Stimulated activated naive CD8-positive, alpha-beta T cell treated with anti-CD3 and anti-CD28 coated beads, Interleukin-15, Interleukin-2, amounts not matched to agents 100 ng/mL and 50 ng/mL, for 24 hours (primary cell): ENCODE measurements around the gene PCDHA8.
"Not testable (repeated sequence)": the region's sequence is repeated elsewhere in the genome, so short reads cannot be mapped to it uniquely, and the experiment has no call there.

Experiments
- H3K27ac Mint-ChIP-seq: one replicate; pipeline ENCODE4 v1.8.0; 2021; ENCODE audit warnings: mild to moderate bottlenecking, mixed read lengths
- H3K27me3 Mint-ChIP-seq: one replicate; pipeline ENCODE4 v1.8.0; 2021; ENCODE audit warnings: mixed read lengths
- H3K36me3 Mint-ChIP-seq: one replicate; pipeline ENCODE4 v1.8.0; 2021; ENCODE audit warnings: low read depth, mixed read lengths
- H3K4me1 Mint-ChIP-seq: one replicate; pipeline ENCODE4 v1.8.0; 2021; ENCODE audit warnings: low read depth, mixed read lengths
- H3K4me3 Mint-ChIP-seq: one replicate; pipeline ENCODE4 v1.8.0; 2021; ENCODE audit warnings: mild to moderate bottlenecking, mixed read lengths
- H3K9me3 Mint-ChIP-seq: one replicate; pipeline ENCODE4 v1.8.0; 2021; ENCODE audit warnings: mixed read lengths

The PCDHA8 gene, protein sequence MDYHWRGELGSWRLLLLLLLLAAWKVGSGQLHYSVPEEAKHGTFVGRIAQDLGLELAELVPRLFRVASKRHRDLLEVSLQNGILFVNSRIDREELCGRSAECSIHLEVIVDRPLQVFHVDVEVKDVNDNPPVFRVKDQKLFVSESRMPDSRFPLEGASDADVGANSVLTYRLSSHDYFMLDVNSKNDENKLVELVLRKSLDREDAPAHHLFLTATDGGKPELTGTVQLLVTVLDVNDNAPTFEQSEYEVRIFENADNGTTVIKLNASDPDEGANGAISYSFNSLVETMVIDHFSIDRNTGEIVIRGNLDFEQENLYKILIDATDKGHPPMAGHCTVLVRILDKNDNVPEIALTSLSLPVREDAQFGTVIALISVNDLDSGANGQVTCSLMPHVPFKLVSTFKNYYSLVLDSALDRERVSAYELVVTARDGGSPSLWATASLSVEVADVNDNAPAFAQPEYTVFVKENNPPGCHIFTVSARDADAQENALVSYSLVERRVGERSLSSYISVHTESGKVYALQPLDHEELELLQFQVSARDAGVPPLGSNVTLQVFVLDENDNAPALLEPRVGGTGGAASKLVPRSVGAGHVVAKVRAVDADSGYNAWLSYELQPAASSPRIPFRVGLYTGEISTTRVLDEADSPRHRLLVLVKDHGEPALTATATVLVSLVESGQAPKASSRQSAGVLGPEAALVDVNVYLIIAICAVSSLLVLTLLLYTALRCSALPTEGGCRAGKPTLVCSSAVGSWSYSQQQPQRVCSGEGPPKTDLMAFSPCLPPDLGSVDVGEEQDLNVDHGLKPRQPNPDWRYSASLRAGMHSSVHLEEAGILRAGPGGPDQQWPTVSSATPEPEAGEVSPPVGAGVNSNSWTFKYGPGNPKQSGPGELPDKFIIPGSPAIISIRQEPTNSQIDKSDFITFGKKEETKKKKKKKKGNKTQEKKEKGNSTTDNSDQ

DNA sequence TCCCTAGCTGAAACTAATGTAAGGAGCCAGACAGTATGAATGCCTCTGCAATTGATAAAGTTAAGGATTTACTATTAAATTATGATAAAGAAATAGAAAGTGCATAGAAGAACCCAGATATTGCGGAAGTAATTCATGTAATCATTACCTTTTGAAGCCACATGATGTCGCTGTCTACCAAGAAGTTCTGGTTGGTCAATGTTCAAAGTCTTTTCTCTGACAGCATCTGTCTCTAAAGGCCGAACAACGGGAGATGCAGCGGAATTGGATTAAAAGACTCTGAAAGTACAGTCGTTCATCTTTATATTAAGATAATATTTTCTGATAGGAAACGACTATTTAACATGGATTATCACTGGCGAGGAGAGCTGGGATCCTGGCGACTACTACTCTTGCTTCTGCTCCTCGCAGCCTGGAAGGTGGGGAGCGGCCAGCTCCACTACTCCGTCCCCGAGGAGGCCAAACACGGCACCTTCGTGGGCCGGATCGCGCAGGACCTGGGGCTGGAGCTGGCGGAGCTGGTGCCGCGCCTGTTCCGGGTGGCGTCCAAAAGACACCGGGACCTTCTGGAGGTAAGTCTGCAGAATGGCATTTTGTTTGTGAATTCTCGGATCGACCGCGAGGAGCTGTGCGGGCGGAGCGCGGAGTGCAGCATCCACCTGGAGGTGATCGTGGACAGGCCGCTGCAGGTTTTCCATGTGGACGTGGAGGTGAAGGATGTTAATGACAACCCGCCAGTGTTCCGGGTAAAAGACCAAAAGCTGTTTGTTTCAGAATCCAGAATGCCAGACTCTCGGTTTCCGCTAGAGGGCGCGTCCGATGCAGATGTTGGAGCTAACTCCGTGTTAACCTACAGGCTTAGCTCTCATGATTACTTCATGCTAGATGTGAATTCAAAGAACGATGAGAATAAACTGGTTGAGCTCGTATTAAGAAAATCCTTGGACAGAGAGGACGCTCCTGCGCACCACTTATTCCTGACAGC, at the start of gene PCDHA8:
TSS of gene PCDHA8 (plus strand) at position 210 of the 985 bp plus-strand sequence. CDS start at position 345, 135 bp downstream.
- H3K4me3 Mint-ChIP-seq: no peak within 1 kb of the TSS

DNA sequence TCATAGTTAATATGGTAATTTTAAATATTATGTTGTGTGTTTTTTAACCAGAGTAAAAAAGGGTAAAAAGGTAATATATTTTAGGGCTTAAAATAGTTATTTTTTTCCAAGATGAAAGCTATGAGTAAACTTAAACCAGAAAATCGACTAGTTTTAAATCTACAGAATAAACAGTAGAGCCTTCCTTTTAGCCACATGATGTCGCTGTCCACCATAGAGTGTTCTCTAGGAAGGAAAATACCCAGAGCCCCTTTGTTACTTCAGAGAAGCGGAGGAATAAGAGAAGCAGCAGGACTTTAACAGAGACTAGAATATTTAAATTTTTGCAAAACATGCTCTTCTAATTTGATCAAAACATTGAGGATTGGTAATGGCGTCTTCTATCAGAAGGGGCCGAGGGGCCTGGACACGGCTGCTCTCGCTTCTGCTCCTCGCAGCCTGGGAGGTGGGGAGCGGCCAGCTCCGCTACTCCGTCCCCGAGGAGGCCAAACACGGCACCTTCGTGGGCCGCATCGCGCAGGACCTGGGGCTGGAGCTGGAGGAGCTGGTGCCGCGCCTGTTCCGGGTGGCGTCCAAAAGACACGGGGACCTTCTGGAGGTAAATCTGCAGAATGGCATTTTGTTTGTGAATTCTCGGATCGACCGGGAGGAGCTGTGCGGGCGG, 46.3 kb upstream of the PCDHA8 start, which contains the start of gene PCDHA2:
TSS of gene PCDHA2 (plus strand) at position 258 of the 664 bp plus-strand sequence.
- Mint-ChIP-seq H3K27me3 (peaks cover 44% of the 10 kb centered on the region), H3K36me3 (peaks cover 11% of the 10 kb centered on the region), H3K27ac (no peak within 1 kb of the TSS), H3K9me3 (peaks cover 37% of the 10 kb centered on the region), H3K4me1 (no peaks in the 10 kb centered on the region), H3K4me3 (no peak within 1 kb of the TSS)

More for the DNA sequence above, at the start of gene PCDHA8:
- no peak within 1 kb of the TSS for H3K27ac Mint-ChIP-seq
- H3K9me3 Mint-ChIP-seq: peaks cover 15% of the 10 kb centered on the region
- peaks cover 34% of the 10 kb centered on the region for H3K27me3 Mint-ChIP-seq
- H3K36me3 Mint-ChIP-seq: peaks cover 4% of the 10 kb centered on the region
- H3K4me1 Mint-ChIP-seq: no peaks in the 10 kb centered on the region

DNA sequence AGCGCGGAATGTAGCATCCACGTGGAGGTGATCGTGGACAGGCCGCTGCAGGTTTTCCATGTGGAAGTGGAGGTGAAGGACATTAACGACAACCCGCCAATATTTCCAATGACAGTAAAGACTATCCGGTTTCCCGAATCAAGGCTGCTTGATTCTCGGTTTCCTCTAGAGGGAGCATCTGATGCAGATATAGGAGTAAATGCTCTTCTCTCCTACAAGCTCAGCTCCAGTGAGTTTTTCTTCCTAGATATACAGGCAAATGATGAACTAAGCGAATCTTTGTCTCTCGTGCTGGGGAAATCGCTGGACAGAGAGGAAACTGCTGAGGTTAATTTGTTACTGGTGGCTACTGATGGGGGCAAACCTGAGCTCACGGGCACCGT, 45.7 kb upstream of the PCDHA8 start:
- Mint-ChIP-seq H3K27me3 (peaks cover 48% of the 10 kb centered on the region), H3K27ac (no peak overlapping the region), H3K36me3 (peaks cover 15% of the 10 kb centered on the region), H3K4me1 (no peaks in the 10 kb centered on the region), H3K4me3 (no peak overlapping the region), H3K9me3 (peaks cover 39% of the 10 kb centered on the region)

DNA sequence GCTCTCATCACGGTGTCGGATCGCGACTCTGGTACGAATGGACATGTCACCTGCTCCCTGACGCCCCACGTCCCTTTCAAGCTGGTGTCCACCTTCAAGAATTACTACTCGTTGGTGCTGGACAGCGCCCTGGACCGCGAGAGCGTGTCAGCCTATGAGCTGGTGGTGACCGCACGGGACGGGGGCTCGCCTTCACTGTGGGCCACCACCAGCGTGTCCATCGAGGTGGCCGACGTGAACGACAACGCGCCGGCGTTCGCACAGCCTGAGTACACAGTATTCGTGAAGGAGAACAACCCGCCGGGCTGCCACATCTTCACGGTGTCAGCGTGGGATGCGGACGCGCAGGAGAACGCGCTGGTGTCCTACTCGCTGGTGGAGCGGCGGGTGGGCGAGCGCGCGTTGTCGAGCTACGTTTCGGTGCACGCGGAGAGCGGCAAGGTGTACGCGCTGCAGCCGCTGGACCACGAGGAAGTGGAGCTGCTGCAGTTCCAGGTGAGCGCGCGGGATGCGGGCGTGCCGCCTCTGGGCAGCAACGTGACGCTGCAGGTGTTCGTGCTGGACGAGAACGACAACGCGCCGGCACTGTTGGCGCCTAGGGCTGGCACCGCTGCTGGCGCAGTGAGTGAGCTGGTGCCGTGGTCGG, 44.8 kb upstream of the PCDHA8 start:
- H3K4me3 Mint-ChIP-seq: not testable (repeated sequence)
- H3K9me3 Mint-ChIP-seq: peaks cover 36% of the 10 kb centered on the region
- H3K27me3 Mint-ChIP-seq: peaks cover 53% of the 10 kb centered on the region

DNA sequence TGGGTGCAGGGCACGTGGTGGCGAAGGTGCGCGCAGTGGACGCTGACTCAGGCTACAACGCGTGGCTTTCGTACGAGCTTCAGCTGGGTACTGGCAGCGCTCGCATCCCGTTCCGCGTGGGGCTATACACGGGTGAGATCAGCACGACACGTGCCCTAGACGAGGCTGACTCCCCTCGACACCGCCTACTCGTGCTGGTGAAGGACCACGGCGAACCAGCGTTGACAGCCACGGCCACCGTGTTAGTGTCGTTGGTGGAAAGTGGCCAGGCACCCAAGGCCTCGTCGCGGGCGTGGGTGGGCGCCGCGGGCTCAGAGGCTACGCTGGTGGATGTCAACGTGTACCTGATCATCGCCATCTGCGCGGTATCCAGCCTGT, 44.3 kb upstream of the PCDHA8 start:
- Mint-ChIP-seq H3K4me1 (no peaks in the 10 kb centered on the region), H3K27ac (no peak overlapping the region), H3K9me3 (peaks cover 36% of the 10 kb centered on the region), H3K4me3 (no peak overlapping the region), H3K36me3 (peaks cover 21% of the 10 kb centered on the region), H3K27me3 (peaks cover 51% of the 10 kb centered on the region)

More for the DNA sequence above, 44.8 kb upstream of the PCDHA8 start:
- H3K27ac Mint-ChIP-seq, H3K4me1 Mint-ChIP-seq: not testable (repeated sequence)
- H3K36me3 Mint-ChIP-seq: peaks cover 18% of the 10 kb centered on the region

DNA sequence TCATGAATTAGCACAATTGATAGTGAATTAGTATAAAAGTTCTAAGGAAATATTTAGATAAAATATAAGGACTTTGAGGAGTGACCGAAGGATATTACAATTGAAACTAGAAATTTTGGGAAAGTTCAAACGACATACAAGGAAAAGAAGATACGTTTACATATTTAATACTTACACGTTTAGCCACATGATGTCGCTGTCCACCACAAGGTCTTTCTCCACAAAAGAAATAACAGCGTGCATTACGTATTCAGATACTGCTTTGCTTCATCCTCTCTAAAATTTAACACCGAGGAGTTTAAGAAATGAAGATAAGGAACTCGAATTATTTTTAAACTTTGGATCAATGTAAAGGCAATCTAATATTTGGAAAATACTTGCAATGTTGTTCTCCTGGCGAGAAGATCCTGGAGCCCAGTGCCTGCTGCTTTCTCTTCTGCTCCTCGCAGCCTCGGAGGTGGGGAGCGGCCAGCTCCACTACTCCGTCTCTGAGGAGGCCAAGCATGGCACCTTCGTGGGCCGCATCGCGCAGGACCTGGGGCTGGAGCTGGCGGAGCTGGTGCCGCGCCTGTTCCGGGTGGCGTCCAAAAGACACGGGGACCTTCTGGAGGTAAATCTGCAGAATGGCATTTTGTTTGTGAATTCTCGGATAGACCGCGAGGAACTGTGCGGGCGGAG, 40.0 kb upstream of the PCDHA8 start, which contains the start of gene PCDHA3:
TSS of gene PCDHA3 (plus strand) at position 242 of the 678 bp plus-strand sequence.
- Mint-ChIP-seq H3K27ac (no peak within 1 kb of the TSS), H3K27me3 (peaks cover 47% of the 10 kb centered on the region), H3K36me3 (peaks cover 16% of the 10 kb centered on the region), H3K4me1 (no peaks in the 10 kb centered on the region), H3K4me3 (no peak within 1 kb of the TSS), H3K9me3 (peaks cover 32% of the 10 kb centered on the region)

DNA sequence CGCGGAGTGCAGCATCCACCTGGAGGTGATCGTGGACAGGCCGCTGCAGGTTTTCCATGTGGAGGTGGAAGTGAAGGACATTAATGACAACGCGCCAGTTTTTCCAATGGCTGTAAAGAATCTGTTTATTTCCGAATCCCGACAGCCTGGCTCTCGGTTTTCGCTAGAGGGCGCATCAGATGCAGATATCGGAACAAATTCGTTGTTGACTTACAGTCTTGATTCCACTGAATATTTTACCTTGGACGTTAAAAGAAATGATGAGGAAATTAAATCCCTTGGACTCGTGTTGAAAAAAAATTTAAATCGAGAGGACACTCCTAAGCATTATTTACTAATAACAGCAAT, 39.5 kb upstream of the PCDHA8 start:
- Mint-ChIP-seq H3K36me3 (peaks cover 16% of the 10 kb centered on the region), H3K27ac (no peak overlapping the region), H3K27me3 (peaks cover 52% of the 10 kb centered on the region), H3K4me3 (no peak overlapping the region), H3K4me1 (no peaks in the 10 kb centered on the region), H3K9me3 (peaks cover 32% of the 10 kb centered on the region)

DNA sequence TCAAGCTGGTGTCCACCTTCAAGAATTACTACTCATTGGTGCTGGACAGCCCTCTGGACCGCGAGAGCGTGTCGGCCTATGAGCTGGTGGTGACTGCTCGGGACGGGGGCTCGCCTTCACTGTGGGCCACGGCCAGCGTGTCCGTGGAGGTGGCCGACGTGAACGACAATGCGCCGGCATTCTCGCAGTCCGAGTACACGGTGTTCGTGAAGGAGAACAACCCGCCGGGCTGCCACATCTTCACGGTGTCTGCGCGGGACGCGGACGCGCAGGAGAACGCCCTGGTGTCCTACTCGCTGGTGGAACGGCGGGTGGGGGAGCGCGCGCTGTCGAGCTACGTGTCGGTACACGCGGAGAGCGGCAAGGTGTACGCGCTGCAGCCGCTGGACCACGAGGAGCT, 38.6 kb upstream of the PCDHA8 start:
- H3K27ac Mint-ChIP-seq: not testable (repeated sequence)

DNA sequence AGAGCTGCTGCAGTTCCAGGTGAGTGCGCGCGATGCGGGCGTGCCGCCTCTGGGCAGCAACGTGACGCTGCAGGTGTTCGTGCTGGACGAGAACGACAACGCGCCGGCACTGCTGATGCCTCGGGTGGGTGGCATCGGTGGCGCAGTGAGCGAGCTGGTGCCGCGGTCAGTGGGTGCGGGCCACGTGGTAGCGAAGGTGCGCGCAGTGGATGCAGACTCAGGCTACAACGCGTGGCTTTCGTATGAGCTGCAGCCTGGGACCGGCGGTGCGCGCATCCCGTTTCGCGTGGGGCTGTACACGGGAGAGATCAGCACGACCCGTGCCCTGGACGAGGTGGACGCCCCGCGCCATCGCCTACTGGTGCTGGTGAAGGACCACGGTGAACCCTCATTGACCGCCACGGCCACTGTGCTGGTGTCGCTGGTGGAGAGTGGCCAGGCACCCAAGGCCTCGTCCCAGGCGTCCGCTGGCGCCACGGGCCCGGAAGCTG, 38.2 kb upstream of the PCDHA8 start:
- H3K27me3 Mint-ChIP-seq: peaks cover 62% of the 10 kb centered on the region
- H3K9me3 Mint-ChIP-seq: peaks cover 40% of the 10 kb centered on the region
- H3K36me3 Mint-ChIP-seq: peaks cover 20% of the 10 kb centered on the region
- no peak overlapping the region for H3K27ac Mint-ChIP-seq
- no peak overlapping the region for H3K4me3 Mint-ChIP-seq
- H3K4me1 Mint-ChIP-seq: no peaks in the 10 kb centered on the region

More for the DNA sequence above, 38.6 kb upstream of the PCDHA8 start:
- peaks cover 36% of the 10 kb centered on the region for H3K9me3 Mint-ChIP-seq
- H3K27me3 Mint-ChIP-seq: peaks cover 58% of the 10 kb centered on the region
- peaks cover 20% of the 10 kb centered on the region for H3K36me3 Mint-ChIP-seq
- H3K4me1 Mint-ChIP-seq, H3K4me3 Mint-ChIP-seq: not testable (repeated sequence)

DNA sequence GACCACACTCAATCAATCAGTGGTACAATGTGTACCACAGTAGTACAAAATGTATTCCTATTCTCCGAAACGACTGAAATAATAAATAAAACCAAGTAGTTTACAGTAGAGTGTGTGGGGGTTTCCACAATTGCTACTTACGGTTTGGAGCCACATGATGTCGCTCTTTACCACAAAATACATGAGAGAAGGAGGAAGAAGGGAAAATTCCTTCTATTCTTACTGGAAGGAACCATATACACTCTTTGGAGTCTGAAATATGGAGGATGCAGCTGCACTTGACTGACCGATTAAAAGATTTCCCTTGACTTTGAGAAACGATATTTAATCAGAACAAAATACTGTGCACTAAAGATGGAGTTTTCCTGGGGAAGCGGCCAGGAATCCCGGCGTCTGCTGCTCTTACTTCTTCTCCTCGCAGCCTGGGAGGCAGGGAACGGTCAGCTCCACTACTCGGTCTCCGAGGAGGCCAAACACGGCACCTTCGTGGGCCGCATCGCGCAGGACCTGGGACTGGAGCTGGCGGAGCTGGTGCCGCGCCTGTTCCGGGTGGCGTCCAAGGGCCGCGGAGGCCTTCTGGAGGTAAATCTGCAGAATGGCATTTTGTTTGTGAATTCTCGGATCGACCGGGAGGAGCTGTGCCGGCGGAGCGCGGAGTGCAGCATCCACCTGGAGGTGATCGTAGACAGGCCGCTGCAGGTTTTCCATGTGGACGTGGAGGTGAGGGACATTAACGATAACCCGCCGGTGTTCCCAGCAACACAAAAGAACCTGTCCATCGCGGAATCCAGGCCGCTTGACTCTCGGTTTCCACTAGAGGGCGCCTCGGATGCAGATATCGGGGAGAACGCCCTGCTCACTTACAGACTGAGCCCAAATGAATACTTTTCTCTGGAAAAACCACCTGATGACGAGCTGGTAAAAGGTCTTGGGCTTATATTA, 33.9 kb upstream of the PCDHA8 start, which contains the start of gene PCDHA4:
TSS of gene PCDHA4 (plus strand) at position 235 of the 942 bp plus-strand sequence.
- Mint-ChIP-seq H3K4me3 (no peak within 1 kb of the TSS), H3K36me3 (peaks cover 5% of the 10 kb centered on the region), H3K27me3 (peaks cover 37% of the 10 kb centered on the region), H3K4me1 (no peaks in the 10 kb centered on the region), H3K27ac (no peak within 1 kb of the TSS), H3K9me3 (peaks cover 28% of the 10 kb centered on the region)

DNA sequence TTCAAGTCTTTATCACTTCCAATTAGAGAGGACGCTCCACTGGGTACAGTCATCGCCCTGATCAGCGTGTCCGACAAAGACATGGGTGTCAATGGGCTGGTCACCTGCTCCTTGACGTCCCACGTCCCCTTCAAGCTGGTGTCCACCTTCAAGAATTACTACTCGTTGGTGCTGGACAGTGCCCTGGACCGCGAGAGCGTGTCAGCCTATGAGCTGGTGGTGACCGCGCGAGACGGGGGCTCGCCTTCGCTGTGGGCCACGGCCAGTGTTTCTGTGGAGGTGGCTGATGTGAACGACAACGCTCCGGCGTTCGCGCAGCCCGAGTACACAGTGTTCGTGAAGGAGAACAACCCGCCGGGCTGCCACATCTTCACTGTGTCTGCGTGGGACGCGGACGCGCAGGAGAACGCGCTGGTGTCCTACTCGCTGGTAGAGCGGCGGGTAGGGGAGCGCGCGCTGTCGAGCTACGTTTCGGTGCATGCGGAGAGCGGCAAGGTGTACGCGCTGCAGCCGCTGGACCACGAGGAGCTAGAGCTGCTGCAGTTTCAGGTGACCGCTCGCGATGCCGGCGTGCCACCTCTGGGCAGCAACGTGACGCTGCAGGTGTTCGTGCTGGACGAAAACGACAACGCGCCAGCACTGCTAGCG, 32.6 kb upstream of the PCDHA8 start:
- not testable (repeated sequence) for H3K4me1 Mint-ChIP-seq
- H3K9me3 Mint-ChIP-seq: peaks cover 32% of the 10 kb centered on the region

More for the DNA sequence above, 32.6 kb upstream of the PCDHA8 start:
- not testable (repeated sequence) for H3K36me3 Mint-ChIP-seq, H3K27ac Mint-ChIP-seq, H3K4me3 Mint-ChIP-seq
- H3K27me3 Mint-ChIP-seq: peaks cover 36% of the 10 kb centered on the region
